Adrenal gland (tissue), 5 donors: ENCODE results near the gene SCAPER.

Source experiments
- CTCF ChIP-seq, 6 experiments: fragments of 450-650 bp in 4 of 6; fragments of 200-600 bp in 2 of 6; sonication (generic) in 1 of 6; IDR thresholded peaks; 1 replicate in 5 of 6; 2 replicates in 1 of 6; pipeline versions ENCODE4 v1.5.1 to v1.8.0; 2016 to 2021; ENCODE audit warnings: antibody characterized with exemption in 6 of 6, mild to moderate bottlenecking in 2 of 6, moderate library complexity in 1 of 6
- POLR2A ChIP-seq, 2 donors: fragments of 450-650 bp; IDR thresholded peaks; one replicate each; pipeline ENCODE4 v1.6.1; 2017; ENCODE audit warnings: antibody characterized with exemption in 2 of 2, mild to moderate bottlenecking in 2 of 2, moderate library complexity in 1 of 2
- donor health status: DM: no; HTN: no; CAD: no.

GRCh38 chr15:76756381-76756780 lies 148.8 kb downstream of the SCAPER start:
- no peak for TF ChIP-seq CTCF (IDR thresholded peaks at IDR 0.05)
- TF ChIP-seq POLR2A (IDR thresholded peaks at IDR 0.05): no peak
